Fibroblast of villous mesenchyme (primary cell): Measurements from ENCODE around the gene SLC39A11. TPM values are rescaled to one million over a fixed set of nuclear protein-coding genes. Genes with fewer than 3 reads are reported as not detected.
"Not testable (repeated sequence)": the region's sequence is repeated elsewhere in the genome, so short reads cannot be mapped to it uniquely, and the experiment has no call there.

Source experiments
- DNase-seq: peaks from one replicate; pipeline ENCODE4 v3.0.0-alpha.2; 2010; ENCODE audit warnings: low read depth
- H3K4me3 ChIP-seq: 2 replicates; pipeline ENCODE4 v1.5.1; 2011; ENCODE audit warnings: low read depth, mild to moderate bottlenecking, low read length
- total RNA-seq: library from RNA; depleted of rRNA; stranded (reverse); fragments of >200 nt; gene quantifications from 2 replicates; pipeline ENCODE4 v1.2.3, GENCODE V29; 2012
- TF ChIP-seq, protein P1 (sequence below): IDR thresholded peaks from 2 replicates; pipeline ENCODE4 v1.5.1; 2012; ENCODE audit warnings: low read depth, mild to moderate bottlenecking, low read length; ENCODE audit not compliant: insufficient read depth

The SLC39A11 gene
- total RNA-seq, 1 donor = 16.0 TPM

DNA sequence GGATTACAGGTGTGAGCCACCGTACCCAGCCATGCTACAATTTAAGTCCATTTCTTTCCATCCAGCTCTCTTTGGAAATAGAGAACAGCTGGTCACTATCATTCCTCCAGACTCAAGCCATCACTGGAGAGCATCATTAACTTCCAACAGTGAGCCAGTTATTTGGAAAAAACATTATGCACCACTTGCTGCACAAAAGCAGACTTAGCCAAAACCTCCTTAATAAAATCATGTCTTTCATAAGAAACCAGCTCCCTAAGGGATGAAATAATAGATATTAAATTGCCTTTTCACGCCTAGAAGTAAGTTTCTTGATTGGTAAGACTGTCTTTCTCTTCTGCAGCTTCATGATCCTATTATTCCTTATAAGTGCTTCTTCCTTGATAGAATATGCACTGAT, 17.9 kb downstream of the SLC39A11 start:
- no peak for DNase-seq
- TF ChIP-seq, protein P1, sequence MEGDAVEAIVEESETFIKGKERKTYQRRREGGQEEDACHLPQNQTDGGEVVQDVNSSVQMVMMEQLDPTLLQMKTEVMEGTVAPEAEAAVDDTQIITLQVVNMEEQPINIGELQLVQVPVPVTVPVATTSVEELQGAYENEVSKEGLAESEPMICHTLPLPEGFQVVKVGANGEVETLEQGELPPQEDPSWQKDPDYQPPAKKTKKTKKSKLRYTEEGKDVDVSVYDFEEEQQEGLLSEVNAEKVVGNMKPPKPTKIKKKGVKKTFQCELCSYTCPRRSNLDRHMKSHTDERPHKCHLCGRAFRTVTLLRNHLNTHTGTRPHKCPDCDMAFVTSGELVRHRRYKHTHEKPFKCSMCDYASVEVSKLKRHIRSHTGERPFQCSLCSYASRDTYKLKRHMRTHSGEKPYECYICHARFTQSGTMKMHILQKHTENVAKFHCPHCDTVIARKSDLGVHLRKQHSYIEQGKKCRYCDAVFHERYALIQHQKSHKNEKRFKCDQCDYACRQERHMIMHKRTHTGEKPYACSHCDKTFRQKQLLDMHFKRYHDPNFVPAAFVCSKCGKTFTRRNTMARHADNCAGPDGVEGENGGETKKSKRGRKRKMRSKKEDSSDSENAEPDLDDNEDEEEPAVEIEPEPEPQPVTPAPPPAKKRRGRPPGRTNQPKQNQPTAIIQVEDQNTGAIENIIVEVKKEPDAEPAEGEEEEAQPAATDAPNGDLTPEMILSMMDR = no peak
- H3K4me3 ChIP-seq = no peak overlapping the region

DNA sequence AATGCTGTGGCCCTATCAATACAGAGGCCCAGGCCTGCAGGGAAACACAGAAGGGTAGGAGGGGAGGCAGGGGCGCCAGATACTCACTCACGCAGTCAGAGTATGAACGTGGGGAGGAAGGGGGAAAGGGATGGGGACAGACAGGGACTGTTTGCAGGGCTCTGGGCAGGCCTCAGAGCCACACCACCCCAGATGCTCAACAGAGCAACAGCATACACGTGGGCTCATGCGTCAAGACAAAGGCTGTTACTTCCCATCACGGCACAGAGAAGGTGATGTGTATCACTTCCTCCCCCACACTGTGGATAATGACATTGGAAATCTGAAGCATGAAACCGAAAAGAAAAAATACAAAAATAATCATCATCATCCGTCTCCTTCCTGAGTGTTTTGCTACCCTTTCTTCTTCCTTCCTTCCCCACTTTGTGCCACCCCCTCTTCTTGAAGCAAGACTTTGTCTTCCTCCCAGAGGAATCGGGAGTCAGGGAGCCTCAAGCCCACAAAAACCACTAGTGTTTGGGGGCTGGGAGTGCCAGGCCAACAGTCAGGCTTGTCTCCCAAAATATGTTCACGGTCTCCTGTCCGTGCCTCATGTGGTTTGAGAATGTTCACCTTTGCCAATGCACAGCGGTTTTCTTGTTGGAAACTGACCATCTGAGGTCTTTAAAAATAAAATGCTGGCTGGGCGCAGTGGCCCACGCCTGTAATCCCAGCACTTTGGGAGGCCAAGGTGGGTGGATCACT, 20.1 kb downstream of the SLC39A11 start:
- H3K4me3 ChIP-seq = no peak overlapping the region
- no peak for DNase-seq
- TF ChIP-seq, protein P1 = no peak

- TF ChIP-seq, protein P1 = no peak
- H3K4me3 ChIP-seq = no peak overlapping the region
- DNase-seq = peak; percentile 38
Observed at GRCh38 chr17:73071066-73071999, 21.2 kb downstream of the SLC39A11 start.

- DNase-seq = no peak
- H3K4me3 ChIP-seq = no peak overlapping the region
- TF ChIP-seq, protein P1 = no peak
Observed at GRCh38 chr17:73069841-73070240, 22.6 kb downstream of the SLC39A11 start.

DNA sequence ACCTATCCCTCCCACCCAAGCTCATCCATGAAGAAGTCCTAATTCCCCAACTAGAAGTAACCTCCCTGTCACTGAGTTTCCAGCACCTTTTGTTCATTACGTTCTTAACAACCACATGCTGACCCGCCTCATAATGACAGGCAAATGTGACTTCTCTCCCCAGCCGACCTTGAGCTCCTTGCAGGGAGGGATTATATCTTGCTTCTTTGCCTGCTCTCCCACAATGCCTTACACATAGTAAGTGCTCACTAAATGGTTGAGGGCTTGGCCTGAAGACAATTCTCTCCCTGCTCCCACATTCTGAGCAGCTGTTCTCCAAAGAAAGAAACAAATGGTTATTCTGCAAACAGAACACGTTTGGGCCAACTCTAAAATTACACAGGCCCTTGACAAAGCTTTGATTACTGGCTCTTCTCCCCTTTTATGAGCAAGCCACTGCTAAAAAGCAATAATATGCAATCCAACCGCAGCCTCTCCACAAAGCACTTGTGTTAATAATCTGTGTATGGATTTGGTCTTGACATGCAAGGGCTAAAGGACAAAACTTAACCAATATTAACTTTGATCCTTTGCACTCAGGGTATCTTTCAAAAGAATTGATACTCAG, 23.2 kb downstream of the SLC39A11 start:
- DNase-seq = no peak
- TF ChIP-seq, protein P1 = no peak
- no peak overlapping the region for H3K4me3 ChIP-seq

GRCh38 chr17:73068322-73069153, 23.9 kb downstream of the SLC39A11 start:
- DNase-seq = peak; percentile 37
- TF ChIP-seq, protein P1 = no peak
- H3K4me3 ChIP-seq = no peak overlapping the region

- H3K4me3 ChIP-seq = not testable (repeated sequence)
- peak; percentile 63 for DNase-seq
Observed at GRCh38 chr17:73067699-73068098, 24.8 kb downstream of the SLC39A11 start.
